ENCODE results near the gene PARVA.

GRCh38 chr11:12343526-12343925, 33.8 kb upstream of the PARVA start:
- no peak for TF ChIP-seq CTCF (IDR thresholded peaks at IDR 0.05)
- no peak for TF ChIP-seq POLR2AphosphoS5 (IDR thresholded peaks at IDR 0.05; ENCODE audit: low read depth, low read length)
- TF ChIP-seq REST (IDR thresholded peaks at IDR 0.05; ENCODE audit: insufficient read depth in 1 of 2, low read depth in 2 of 2, low read length in 1 of 2): no peak
- TF ChIP-seq TCF7L2 (IDR thresholded peaks at IDR 0.05; ENCODE audit: low read depth, low read length): no peak
- TF ChIP-seq SIN3A (IDR thresholded peaks at IDR 0.05; ENCODE audit: borderline replicate concordance, insufficient read depth, low read depth, low read length): no peak

All from Panc1 (cell line).